GM12878 (cell line): ENCODE measurements around the gene NDRG2. TPM values are rescaled to one million over a fixed set of nuclear protein-coding genes. Genes with fewer than 3 reads are reported as not detected.

ENCODE experiments used
- ATAC-seq: fragments of 200-7000 bp; cut with Tn5 transposase; 3 replicates; pipeline ENCODE4 v1.9.1; 2020; ENCODE audit warnings: mild to moderate bottlenecking, moderate library complexity
- BruUV-seq: library from RNA; stranded (reverse); fragments of 400-500 nt; replicated peaks from 2 replicates; lab custom pipeline; 2021; lab: Mats Ljungman, UMichigan
- CTCF ChIA-PET: fragments of 300-600 bp; sonication (Branson Sonifier 250); formaldehyde crosslinking; extraction: SDS; loops from one replicate; lab custom pipeline; 2021; ENCODE audit warnings: inconsistent platforms; lab: Yijun Ruan, JAX
- POLR2A ChIA-PET: fragments of 350-600 bp; formaldehyde crosslinking; extraction: SDS; loops from one replicate; lab custom pipeline; 2021; ENCODE audit warnings: inconsistent platforms; lab: Charles Lee
- RAD21 ChIA-PET: fragments of 300-600 bp; sonication (Branson Sonifier 250); formaldehyde crosslinking; loops from one replicate; lab custom pipeline; 2023; ENCODE audit warnings: antibody characterized with exemption; ENCODE audit not compliant: unreplicated experiment; lab: Charles Lee
- SMC1A ChIA-PET: fragments of 300-600 bp; sonication (Branson Sonifier 250); formaldehyde crosslinking; loops from one replicate; lab custom pipeline; 2023; ENCODE audit not compliant: unreplicated experiment, uncharacterized antibody; lab: Charles Lee
- DNase-seq: peaks from one replicate; pipeline ENCODE4 v3.0.0-alpha.2; 2011; ENCODE audit warnings: low read depth, low spot score
- FAIRE-seq: peaks from 3 replicates; lab custom pipeline; 2011; peaks lifted over from hg19 to GRCh38; lab: Jason Lieb, UNC
- H2AFZ ChIP-seq: 2 replicates; pipeline ENCODE4 v1.6.0; 2011; ENCODE audit warnings: low read depth, low read length, control low read depth; ENCODE audit not compliant: control insufficient read depth
- H3K27ac ChIP-seq: 2 replicates; pipeline ENCODE4 v1.5.1; 2011; ENCODE audit warnings: control low read depth; ENCODE audit not compliant: control insufficient read depth, insufficient read depth
- H3K27me3 ChIP-seq, 2 experiments: replicated peaks in 1 of 2; 2 replicates each; pipeline versions ENCODE4 v1.6.0 to v1.6.1; 2011; ENCODE audit warnings: low read length in 1 of 2; ENCODE audit not compliant: control insufficient read depth in 2 of 2, insufficient read depth in 2 of 2
- H3K36me3 ChIP-seq, 2 experiments: 2 replicates each; pipeline ENCODE4 v1.5.1; 2011; ENCODE audit warnings: low read length in 1 of 2; ENCODE audit not compliant: control insufficient read depth in 2 of 2, insufficient read depth in 2 of 2
- H3K4me1 ChIP-seq: 2 replicates; pipeline ENCODE4 v1.6.1; 2011; ENCODE audit warnings: mild to moderate bottlenecking, low read length, moderate library complexity, mixed read lengths; ENCODE audit not compliant: control insufficient read depth, insufficient read depth
- H3K4me2 ChIP-seq: 2 replicates; pipeline ENCODE4 v1.6.0; 2011; ENCODE audit warnings: control low read depth; ENCODE audit not compliant: control insufficient read depth, insufficient read depth
- H3K4me3 ChIP-seq: fragments of 200-600 bp; sonication (generic); 2 replicates; pipeline ENCODE4 v1.5.1; 2016
- H3K79me2 ChIP-seq: 2 replicates; pipeline ENCODE4 v1.6.0; 2011; ENCODE audit warnings: low read length; ENCODE audit not compliant: control insufficient read depth, insufficient read depth
- H3K9ac ChIP-seq: 2 replicates; pipeline ENCODE4 v1.8.0; 2011; ENCODE audit warnings: low read length, control low read depth, mixed read lengths; ENCODE audit not compliant: control insufficient read depth, insufficient read depth
- H3K9me3 ChIP-seq: replicated peaks from 3 replicates; pipeline ENCODE4 v1.5.1; 2011; ENCODE audit warnings: mild to moderate bottlenecking, low read length; ENCODE audit not compliant: control insufficient read depth, insufficient read depth
- H4K20me1 ChIP-seq: 2 replicates; pipeline ENCODE4 v1.6.0; 2011; ENCODE audit not compliant: control insufficient read depth, insufficient read depth
- BCLAF1 ChIP-seq: fragments of 450-650 bp; IDR thresholded peaks from 2 replicates; pipeline ENCODE4 v1.6.1; 2017; ENCODE audit warnings: antibody characterized with exemption, mild to moderate bottlenecking, moderate library complexity
- CTCF ChIP-seq, 3 experiments: IDR thresholded peaks in 2 of 3; conservative IDR thresholded peaks in 1 of 3; 2 replicates each; pipeline ENCODE4 v1.5.1; 2011; ENCODE audit warnings: low read depth in 3 of 3, low read length in 3 of 3, mild to moderate bottlenecking in 3 of 3, control low read depth in 2 of 3, moderate library complexity in 2 of 3, inconsistent platforms in 1 of 3, mixed read lengths in 1 of 3; ENCODE audit not compliant: control insufficient read depth in 2 of 3, insufficient read depth in 1 of 3; ENCODE audit errors: extremely low read depth in 1 of 3
- KAT2A ChIP-seq: conservative IDR thresholded peaks from 2 replicates; pipeline ENCODE4 v1.6.1; 2011; ENCODE audit warnings: low read depth, low read length; ENCODE audit not compliant: control insufficient read depth
- PAX8 ChIP-seq: fragments of 450-650 bp; IDR thresholded peaks from 2 replicates; pipeline ENCODE4 v1.6.1; 2017; ENCODE audit warnings: mild to moderate bottlenecking, moderate library complexity
- RAD21 ChIP-seq: IDR thresholded peaks from 2 replicates; pipeline ENCODE4 v1.6.1; 2011; ENCODE audit warnings: mild to moderate bottlenecking, low read depth, low read length, moderate library complexity; ENCODE audit not compliant: insufficient read depth
- RAD51 ChIP-seq: fragments of 450-650 bp; IDR thresholded peaks from 2 replicates; pipeline ENCODE4 v1.6.1; 2016; ENCODE audit warnings: moderate library complexity, mild to moderate bottlenecking, inconsistent platforms
- RB1 ChIP-seq: fragments of 450-650 bp; formaldehyde crosslinking; IDR thresholded peaks from 2 replicates; pipeline ENCODE4 v1.6.1; 2017; ENCODE audit warnings: mild to moderate bottlenecking, borderline replicate concordance
- SMC3 ChIP-seq: IDR thresholded peaks from 2 replicates; pipeline ENCODE4 v1.6.1; 2011; ENCODE audit warnings: low read length, improper control_type of control experiment, borderline replicate concordance
- WGBS: methylation state at CpG from one replicate; pipeline ENCODE4 v1.1.6; 2016; ENCODE audit warnings: low lambda C conversion rate; ENCODE audit not compliant: insufficient replicate concordance, insufficient coverage; ENCODE audit errors: missing lambda C conversion rate; 5-methylcytosine and 5-hydroxymethylcytosine counted together
- in situ Hi-C: fragments of 300-500 bp; cut with MboI; formaldehyde crosslinking; loops from 9 replicates; pipeline ENCODE4 v1.14.3; 2018; ENCODE audit warnings: mixed read lengths
- intact Hi-C: fragments of 100-400 bp; cut with micrococcal nuclease; formaldehyde crosslinking; loops from one replicate; pipeline ENCODE4 v1.14.2; 2022; ENCODE audit not compliant: unreplicated experiment
- polyA plus RNA-seq, 11 experiments: library from polyadenylated mRNA; depleted of rRNA in 4 of 11; unstranded in 6 of 11; stranded (reverse) in 5 of 11; fragments of >200 nt; fragmentation: Nextera tagmentation in 4 of 11; fragmentation: Illumina TruSeq in 1 of 11; extraction: Ambion mirVana in 4 of 11; extraction: Trizol in 1 of 11; gene quantifications; 1 replicate in 1 of 11; 2 replicates in 10 of 11; pipeline versions ENCODE4 v1.2.1 to v1.2.3, GENCODE V29; 2011 to 2016; ENCODE audit warnings: inconsistent platforms in 2 of 11, missing spikeins in 2 of 11, low read depth in 1 of 11
- total RNA-seq, 4 experiments: library from RNA; depleted of rRNA in 3 of 4; stranded (reverse); fragments of >200 nt in 3 of 4; fragmentation: Illumina TruSeq in 1 of 4; extraction: Trizol in 1 of 4; gene quantifications; 2 replicates each; pipeline versions ENCODE4 v1.2.1 to v1.2.3, GENCODE V29; 2013 to 2021
- TF ChIP-seq, protein P1 (sequence below): IDR thresholded peaks from 2 replicates; pipeline ENCODE4 v1.6.1; 2012; ENCODE audit warnings: improper control_type of control experiment, low read depth, low read length; ENCODE audit not compliant: insufficient replicate concordance

NDRG2 gene
- total and polyA plus RNA-seq, 10 of the 15 experiments (the other 5 are each of a cell fraction or from before 2014, with no cell fraction given): 0.15 to 0.49 TPM; not detected in 8

- 18% methylated on average over 8 of the region's 8 CpGs for WGBS
- TF ChIP-seq SMC3 (peak; percentile 60; the same call in 1 of the 2 replicates), KAT2A (no peak), RB1 (no peak), CTCF (IDR thresholded peaks at IDR 0.05 in 2 of 3, conservative IDR thresholded peaks at IDR 0.05 in 1 of 3; ENCODE audit: control insufficient read depth in 2 of 3, extremely low read depth in 1 of 3, insufficient read depth in 1 of 3, low read depth in 3 of 3, low read length in 3 of 3) (peak; percentile 53 to 60 (median 60)), RAD51 (no peak), BCLAF1 (no peak), PAX8 (no peak), RAD21 (peak; percentile 64)
- TF ChIP-seq, protein P1, sequence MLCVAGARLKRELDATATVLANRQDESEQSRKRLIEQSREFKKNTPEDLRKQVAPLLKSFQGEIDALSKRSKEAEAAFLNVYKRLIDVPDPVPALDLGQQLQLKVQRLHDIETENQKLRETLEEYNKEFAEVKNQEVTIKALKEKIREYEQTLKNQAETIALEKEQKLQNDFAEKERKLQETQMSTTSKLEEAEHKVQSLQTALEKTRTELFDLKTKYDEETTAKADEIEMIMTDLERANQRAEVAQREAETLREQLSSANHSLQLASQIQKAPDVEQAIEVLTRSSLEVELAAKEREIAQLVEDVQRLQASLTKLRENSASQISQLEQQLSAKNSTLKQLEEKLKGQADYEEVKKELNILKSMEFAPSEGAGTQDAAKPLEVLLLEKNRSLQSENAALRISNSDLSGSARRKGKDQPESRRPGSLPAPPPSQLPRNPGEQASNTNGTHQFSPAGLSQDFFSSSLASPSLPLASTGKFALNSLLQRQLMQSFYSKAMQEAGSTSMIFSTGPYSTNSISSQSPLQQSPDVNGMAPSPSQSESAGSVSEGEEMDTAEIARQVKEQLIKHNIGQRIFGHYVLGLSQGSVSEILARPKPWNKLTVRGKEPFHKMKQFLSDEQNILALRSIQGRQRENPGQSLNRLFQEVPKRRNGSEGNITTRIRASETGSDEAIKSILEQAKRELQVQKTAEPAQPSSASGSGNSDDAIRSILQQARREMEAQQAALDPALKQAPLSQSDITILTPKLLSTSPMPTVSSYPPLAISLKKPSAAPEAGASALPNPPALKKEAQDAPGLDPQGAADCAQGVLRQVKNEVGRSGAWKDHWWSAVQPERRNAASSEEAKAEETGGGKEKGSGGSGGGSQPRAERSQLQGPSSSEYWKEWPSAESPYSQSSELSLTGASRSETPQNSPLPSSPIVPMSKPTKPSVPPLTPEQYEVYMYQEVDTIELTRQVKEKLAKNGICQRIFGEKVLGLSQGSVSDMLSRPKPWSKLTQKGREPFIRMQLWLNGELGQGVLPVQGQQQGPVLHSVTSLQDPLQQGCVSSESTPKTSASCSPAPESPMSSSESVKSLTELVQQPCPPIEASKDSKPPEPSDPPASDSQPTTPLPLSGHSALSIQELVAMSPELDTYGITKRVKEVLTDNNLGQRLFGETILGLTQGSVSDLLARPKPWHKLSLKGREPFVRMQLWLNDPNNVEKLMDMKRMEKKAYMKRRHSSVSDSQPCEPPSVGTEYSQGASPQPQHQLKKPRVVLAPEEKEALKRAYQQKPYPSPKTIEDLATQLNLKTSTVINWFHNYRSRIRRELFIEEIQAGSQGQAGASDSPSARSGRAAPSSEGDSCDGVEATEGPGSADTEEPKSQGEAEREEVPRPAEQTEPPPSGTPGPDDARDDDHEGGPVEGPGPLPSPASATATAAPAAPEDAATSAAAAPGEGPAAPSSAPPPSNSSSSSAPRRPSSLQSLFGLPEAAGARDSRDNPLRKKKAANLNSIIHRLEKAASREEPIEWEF: no peak
These were observed 14.9 kb upstream of the NDRG2 start for GRCh38 chr14:21039585-21040369.

More at GRCh38 chr14:21039585-21040369, 14.9 kb upstream of the NDRG2 start:
- no peaks in the 10 kb centered on the region for H3K36me3 ChIP-seq
- no peak overlapping the region for H3K4me3 ChIP-seq
- H3K9me3 ChIP-seq: no peaks in the 10 kb centered on the region
- no TSS peak for BruUV-seq
- ChIA-PET POLR2A (interaction anchor here (0.6 to 0.8 kb wide), 2 partner anchors 25 to 275 kb away, joined by 3 read pairs; no protein-coding TSS in a partner anchor), CTCF (interaction anchor here (0.6 to 4.3 kb wide), 12 partner anchors 8 to 69 kb away, joined by 3 to 57 read pairs (median 4); no protein-coding TSS in a partner anchor), RAD21 (interaction anchor here (1.0 to 3.5 kb wide), 5 partner anchors 25 to 65 kb away, joined by 3 to 24 read pairs (median 4); no protein-coding TSS in a partner anchor), SMC1A (interaction anchor here (0.6 to 3.8 kb wide), 5 partner anchors 21 to 70 kb away, joined by 3 to 36 read pairs (median 4); no protein-coding TSS in a partner anchor)
- intact Hi-C loops: loop anchor here (1.0 kb wide), 1 partner anchor 25 kb away; no protein-coding TSS in a partner anchor
- H3K79me2 ChIP-seq: no peaks in the 10 kb centered on the region
- no peak overlapping the region for H3K27ac ChIP-seq
- no peak overlapping the region; the same call in 1 of the 2 replicates for H2AFZ ChIP-seq
- DNase-seq (no peak), ATAC-seq (peak; percentile 87), FAIRE-seq (no peak)
- H3K9ac ChIP-seq: no peak overlapping the region
- H3K27me3 ChIP-seq: peaks cover 0 to 7% of the 10 kb centered on the region in 2 experiments; a peak in 2 of 4 replicates
- H4K20me1 ChIP-seq: no peaks in the 10 kb centered on the region
- in situ Hi-C loops: no loop called here
- no peak overlapping the region for H3K4me2 ChIP-seq
- peaks cover 8% of the 10 kb centered on the region for H3K4me1 ChIP-seq
